PC-3 (cell line): ENCODE results near the gene OTOF. TPM values are rescaled to one million over a fixed set of nuclear protein-coding genes. Genes with fewer than 3 reads are reported as not detected.

Experiments
- ATAC-seq: fragments of 200-7000 bp; cut with Tn5 transposase; 2 replicates; pipeline ENCODE4 v1.9.1; 2020; ENCODE audit warnings: mild to moderate bottlenecking, moderate library complexity
- BruUV-seq: library from RNA; stranded (reverse); fragments of 400-500 nt; replicated peaks from 2 replicates; lab custom pipeline; 2021; lab: Mats Ljungman, UMichigan
- CTCF ChIA-PET: fragments of 300-600 bp; sonication (Branson Sonifier 250); formaldehyde crosslinking; loops from one replicate; lab custom pipeline; 2022; ENCODE audit warnings: antibody characterized with exemption; lab: Charles Lee
- POLR2A ChIA-PET: fragments of 300-600 bp; sonication (Branson Sonifier 250); formaldehyde crosslinking; loops from one replicate; lab custom pipeline; 2022; ENCODE audit warnings: antibody characterized with exemption; ENCODE audit not compliant: unreplicated experiment; lab: Charles Lee
- DNase-seq: peaks from one replicate; pipeline ENCODE4 v3.0.0-alpha.2; 2015
- H2AFZ ChIP-seq: fragments of 300-600 bp; sonication (generic); 2 replicates; pipeline ENCODE4 v1.6.0; 2016; ENCODE audit warnings: antibody characterized with exemption, low read length
- H3F3A ChIP-seq: fragments of 300-600 bp; sonication (generic); one replicate; pipeline ENCODE4 v1.6.0; 2017; ENCODE audit warnings: antibody characterized with exemption, low read length, control low read depth, mild to moderate bottlenecking; ENCODE audit not compliant: unreplicated experiment
- H3K27ac ChIP-seq: fragments of 300-600 bp; sonication (generic); 2 replicates; pipeline ENCODE4 v1.5.1; 2016; ENCODE audit warnings: mild to moderate bottlenecking, low read length
- H3K27me3 ChIP-seq: fragments of 300-600 bp; sonication (generic); 2 replicates; pipeline ENCODE4 v1.6.1; 2016; ENCODE audit warnings: low read length, mixed read lengths
- H3K36me3 ChIP-seq: fragments of 300-600 bp; sonication (generic); 2 replicates; pipeline ENCODE4 v1.6.1; 2016; ENCODE audit warnings: low read depth, mixed run types, low read length, mixed read lengths
- H3K4me1 ChIP-seq: fragments of 300-600 bp; sonication (generic); 2 replicates; pipeline ENCODE4 v1.5.1; 2016; ENCODE audit warnings: low read length; ENCODE audit not compliant: insufficient read depth
- H3K4me2 ChIP-seq: fragments of 300-600 bp; sonication (generic); 2 replicates; pipeline ENCODE4 v1.6.0; 2016; ENCODE audit warnings: low read length
- H3K4me3 ChIP-seq: fragments of 300-600 bp; sonication (generic); 2 replicates; pipeline ENCODE4 v1.5.1; 2016; ENCODE audit warnings: mild to moderate bottlenecking, low read length, mixed read lengths
- H3K79me2 ChIP-seq: fragments of 300-600 bp; sonication (generic); 2 replicates; pipeline ENCODE4 v1.6.1; 2017; ENCODE audit warnings: low read length, mixed read lengths
- H3K9ac ChIP-seq: fragments of 300-600 bp; sonication (generic); 2 replicates; pipeline ENCODE4 v1.6.0; 2016; ENCODE audit warnings: mild to moderate bottlenecking, low read length
- H3K9me2 ChIP-seq: fragments of 300-600 bp; sonication (generic); replicated peaks from 2 replicates; pipeline ENCODE4 v1.6.1; 2016; ENCODE audit warnings: mixed run types, low read length, mixed read lengths
- H3K9me3 ChIP-seq: fragments of 300-600 bp; sonication (generic); 2 replicates; pipeline ENCODE4 v1.6.1; 2016; ENCODE audit warnings: low read length, mixed read lengths
- H4K20me1 ChIP-seq: fragments of 300-600 bp; sonication (generic); 2 replicates; pipeline ENCODE4 v1.6.1; 2016; ENCODE audit warnings: low read length, mixed read lengths
- EZH2 ChIP-seq: fragments of 300-600 bp; sonication (generic); IDR thresholded peaks from one replicate; pipeline ENCODE4 v1.6.1; 2017; ENCODE audit warnings: antibody characterized with exemption, mild to moderate bottlenecking, low read length; ENCODE audit not compliant: unreplicated experiment
- EZH2phosphoT487 ChIP-seq: fragments of 300-600 bp; sonication (generic); IDR thresholded peaks from 2 replicates; pipeline ENCODE4 v1.6.1; 2018; ENCODE audit warnings: mild to moderate bottlenecking, antibody characterized with exemption, low read length, borderline replicate concordance
- intact Hi-C: fragments of 100-400 bp; cut with micrococcal nuclease; formaldehyde crosslinking; loops from 2 replicates; pipeline ENCODE4 v1.9.0; 2023
- total RNA-seq: library from RNA; depleted of rRNA; stranded (reverse); fragments of >200 nt; gene quantifications from 2 replicates; pipeline ENCODE4 v1.2.3, GENCODE V29; 2014
- TF ChIP-seq, protein P1 (sequence below): fragments of 300-600 bp; sonication (generic); conservative IDR thresholded peaks from 2 replicates; pipeline ENCODE4 v1.5.1; 2017; ENCODE audit warnings: antibody characterized with exemption, low read depth, mild to moderate bottlenecking, low read length

OTOF gene
- total RNA-seq, 1 experiment from 2014 or later = not detected

DNA sequence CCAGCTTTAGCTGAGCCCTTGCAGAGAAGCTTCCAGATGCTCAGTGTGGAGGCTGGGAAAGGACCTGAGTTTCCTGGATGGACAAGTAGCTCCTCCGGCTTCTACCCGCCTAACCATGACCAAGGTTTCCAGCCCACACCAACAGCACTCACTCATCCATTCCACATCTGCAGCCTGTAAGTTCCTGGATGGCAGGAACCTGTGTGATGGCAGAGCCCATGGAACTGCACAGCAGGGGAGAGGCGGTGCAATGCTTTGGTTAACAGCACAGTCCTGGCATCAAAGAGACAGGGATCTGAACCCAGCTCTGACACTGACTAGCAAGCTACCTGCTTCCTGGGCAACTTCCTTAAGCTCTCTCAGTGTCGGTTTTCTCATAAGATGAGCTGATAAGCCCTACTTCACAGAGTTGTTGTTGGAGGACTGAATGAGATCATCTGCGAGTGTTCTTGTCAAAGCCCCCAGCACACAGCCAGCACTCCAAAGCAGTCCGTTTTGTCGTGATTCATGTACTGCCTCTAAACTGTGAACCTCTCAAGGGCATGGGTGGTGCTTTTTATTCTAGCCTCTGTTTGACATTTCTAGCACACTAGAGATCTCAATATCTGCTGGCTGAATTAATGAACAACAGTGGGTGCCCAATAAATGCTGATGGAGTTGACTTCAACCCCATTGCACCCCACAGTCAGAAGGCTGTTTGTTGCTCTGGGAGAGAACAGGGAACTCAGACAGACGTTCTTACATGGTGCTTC is 41.6 kb upstream of the OTOF start:
- Histone ChIP-seq H3F3A (no peaks in the 10 kb centered on the region), H3K27me3 (peaks cover 36% of the 10 kb centered on the region), H3K79me2 (no peaks in the 10 kb centered on the region), H3K9me3 (no peaks in the 10 kb centered on the region), H3K4me1 (no peaks in the 10 kb centered on the region), H2AFZ (no peak overlapping the region), H3K9ac (no peak overlapping the region), H3K27ac (no peak overlapping the region), H4K20me1 (no peaks in the 10 kb centered on the region), H3K4me3 (no peak overlapping the region), H3K4me2 (no peak overlapping the region), H3K36me3 (no peaks in the 10 kb centered on the region), H3K9me2 (no peaks in the 10 kb centered on the region)
- no peak for TF ChIP-seq EZH2
- no peak for TF ChIP-seq EZH2phosphoT487
- TF ChIP-seq, protein P1, sequence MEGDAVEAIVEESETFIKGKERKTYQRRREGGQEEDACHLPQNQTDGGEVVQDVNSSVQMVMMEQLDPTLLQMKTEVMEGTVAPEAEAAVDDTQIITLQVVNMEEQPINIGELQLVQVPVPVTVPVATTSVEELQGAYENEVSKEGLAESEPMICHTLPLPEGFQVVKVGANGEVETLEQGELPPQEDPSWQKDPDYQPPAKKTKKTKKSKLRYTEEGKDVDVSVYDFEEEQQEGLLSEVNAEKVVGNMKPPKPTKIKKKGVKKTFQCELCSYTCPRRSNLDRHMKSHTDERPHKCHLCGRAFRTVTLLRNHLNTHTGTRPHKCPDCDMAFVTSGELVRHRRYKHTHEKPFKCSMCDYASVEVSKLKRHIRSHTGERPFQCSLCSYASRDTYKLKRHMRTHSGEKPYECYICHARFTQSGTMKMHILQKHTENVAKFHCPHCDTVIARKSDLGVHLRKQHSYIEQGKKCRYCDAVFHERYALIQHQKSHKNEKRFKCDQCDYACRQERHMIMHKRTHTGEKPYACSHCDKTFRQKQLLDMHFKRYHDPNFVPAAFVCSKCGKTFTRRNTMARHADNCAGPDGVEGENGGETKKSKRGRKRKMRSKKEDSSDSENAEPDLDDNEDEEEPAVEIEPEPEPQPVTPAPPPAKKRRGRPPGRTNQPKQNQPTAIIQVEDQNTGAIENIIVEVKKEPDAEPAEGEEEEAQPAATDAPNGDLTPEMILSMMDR = no peak
- CTCF ChIA-PET = interaction anchor here (0.6 kb wide), 2 partner anchors 215 to 841 kb away, joined by 3 to 5 read pairs; no protein-coding TSS in a partner anchor
- ATAC-seq = no peak
- BruUV-seq = no TSS peak
- no peak for DNase-seq
- POLR2A ChIA-PET = no interaction called here
- intact Hi-C loops = no loop called here

DNA sequence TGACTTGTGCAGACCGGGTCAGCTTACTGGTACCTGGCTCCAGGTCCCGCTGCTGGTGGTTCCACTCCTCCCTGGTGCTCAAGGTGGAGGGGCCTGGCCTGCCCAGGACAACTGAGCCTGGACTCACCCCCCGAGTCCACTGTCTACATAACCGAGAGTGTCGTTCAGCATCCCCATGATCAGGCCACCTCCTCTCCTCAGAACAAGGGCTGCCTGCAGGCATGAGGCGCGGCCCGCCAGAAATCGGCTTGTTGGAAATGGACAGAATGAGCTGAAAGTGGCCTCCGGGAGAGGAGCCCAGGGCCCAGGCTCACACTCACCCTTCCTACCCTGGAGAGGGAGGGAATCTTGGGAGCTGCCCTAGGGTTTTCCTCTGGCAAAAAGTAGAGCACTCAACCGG is 38.9 kb upstream of the OTOF start:
- DNase-seq (no peak), ATAC-seq (no peak)
- Histone ChIP-seq H3K36me3 (no peaks in the 10 kb centered on the region), H3K4me3 (no peak overlapping the region), H3K27ac (no peak overlapping the region), H3K27me3 (peaks cover 46% of the 10 kb centered on the region), H3K4me1 (no peaks in the 10 kb centered on the region), H3F3A (no peaks in the 10 kb centered on the region), H2AFZ (no peak overlapping the region), H4K20me1 (no peaks in the 10 kb centered on the region), H3K79me2 (no peaks in the 10 kb centered on the region), H3K9me3 (no peaks in the 10 kb centered on the region), H3K4me2 (no peak overlapping the region), H3K9ac (no peak overlapping the region), H3K9me2 (no peaks in the 10 kb centered on the region)
- no TSS peak for BruUV-seq
- intact Hi-C loops = no loop called here
- TF ChIP-seq EZH2phosphoT487 (no peak), EZH2 (no peak)
- TF ChIP-seq, protein P1 = no peak
- ChIA-PET CTCF (no interaction called here), POLR2A (no interaction called here)

DNA sequence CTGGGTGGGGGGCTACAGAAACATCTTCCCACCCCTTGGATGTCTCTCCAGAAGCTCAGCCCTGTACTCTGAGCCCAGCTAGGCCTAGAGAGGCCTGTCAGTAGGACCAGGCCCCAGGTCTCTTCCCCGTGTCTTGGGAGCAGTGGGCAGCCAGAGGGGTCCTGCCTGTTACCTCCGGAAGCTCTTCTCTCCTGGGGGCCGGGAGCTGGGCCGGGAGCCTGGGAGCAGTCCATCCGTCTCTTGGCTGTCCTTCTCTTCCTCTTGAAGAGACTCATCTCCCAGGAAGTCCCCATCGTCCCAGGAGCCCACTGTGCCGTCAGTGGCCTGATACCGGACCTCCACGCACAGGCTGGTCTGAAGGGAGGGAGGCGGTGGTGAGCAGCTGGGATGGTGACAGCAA is 38.3 kb upstream of the OTOF start:
- Histone ChIP-seq H3K4me2 (no peak overlapping the region), H3K27me3 (peaks cover 47% of the 10 kb centered on the region), H3K36me3 (no peaks in the 10 kb centered on the region), H3K9me3 (no peaks in the 10 kb centered on the region), H3K9ac (no peak overlapping the region), H4K20me1 (no peaks in the 10 kb centered on the region), H3K9me2 (no peaks in the 10 kb centered on the region), H3K4me1 (no peaks in the 10 kb centered on the region), H3K27ac (no peak overlapping the region), H3K79me2 (no peaks in the 10 kb centered on the region), H3F3A (no peaks in the 10 kb centered on the region), H3K4me3 (no peak overlapping the region), H2AFZ (no peak overlapping the region)
- ChIA-PET CTCF (no interaction called here), POLR2A (no interaction called here)
- no peak for ATAC-seq
- DNase-seq = no peak
- no TSS peak for BruUV-seq
- intact Hi-C loops = no loop called here
- TF ChIP-seq EZH2phosphoT487 = no peak
- TF ChIP-seq, protein P1 = no peak
- no peak for TF ChIP-seq EZH2
